CD8-positive, alpha-beta memory T cell (primary cell): ENCODE measurements around the gene RXRB. TPM values are rescaled to one million over a fixed set of nuclear protein-coding genes. Genes with fewer than 3 reads are reported as not detected.

Experiments
- CTCF ChIA-PET: fragments of 350-600 bp; sonication (Branson Sonifier 250); formaldehyde crosslinking; loops from one replicate; lab custom pipeline; 2021; ENCODE audit warnings: antibody characterized with exemption; lab: Charles Lee
- POLR2A ChIA-PET: fragments of 350-600 bp; sonication (Branson Sonifier 250); formaldehyde crosslinking; loops from one replicate; lab custom pipeline; 2021; ENCODE audit warnings: antibody characterized with exemption; lab: Charles Lee
- DNase-seq, 5 donors: peaks; one replicate each; pipeline versions ENCODE4 v3.0.0 to v3.0.0-alpha.2; 2020 to 2022; ENCODE audit warnings: mixed read lengths in 1 of 5
- H3K27ac ChIP-seq: one replicate; pipeline ENCODE4 v1.7.0; 2013; ENCODE audit warnings: low read depth, mild to moderate bottlenecking, low read length, moderate library complexity
- H3K27me3 ChIP-seq: 2 replicates; pipeline ENCODE4 v1.7.0; 2013; ENCODE audit warnings: low read length, mild to moderate bottlenecking; ENCODE audit not compliant: insufficient read depth, poor library complexity, severe bottlenecking
- H3K36me3 ChIP-seq: 2 replicates; pipeline ENCODE4 v1.7.0; 2013; ENCODE audit warnings: mild to moderate bottlenecking, low read length, moderate library complexity; ENCODE audit not compliant: insufficient read depth
- H3K4me1 ChIP-seq: 2 replicates; pipeline ENCODE4 v1.7.0; 2013; ENCODE audit warnings: mild to moderate bottlenecking, low read length, moderate library complexity; ENCODE audit not compliant: insufficient read depth
- H3K4me3 ChIP-seq: 2 replicates; pipeline ENCODE4 v1.7.0; 2013; ENCODE audit warnings: mild to moderate bottlenecking, low read length
- H3K9me3 ChIP-seq: 2 replicates; pipeline ENCODE4 v1.7.0; 2013; ENCODE audit warnings: mild to moderate bottlenecking, low read length
- H3K27ac Mint-ChIP-seq, 8 donors: one replicate each; pipeline ENCODE4 v1.8.0; 2020 to 2021; ENCODE audit warnings: mixed read lengths in 8 of 8, mild to moderate bottlenecking in 6 of 8, inconsistent platforms in 3 of 8, moderate library complexity in 3 of 8
- H3K27me3 Mint-ChIP-seq, 2 donors: one replicate each; pipeline ENCODE4 v1.8.0; 2020 to 2021; ENCODE audit warnings: mixed read lengths in 2 of 2, mild to moderate bottlenecking in 1 of 2, moderate library complexity in 1 of 2
- H3K36me3 Mint-ChIP-seq, 3 donors: one replicate each; pipeline ENCODE4 v1.8.0; 2020 to 2021; ENCODE audit warnings: mixed read lengths in 3 of 3, inconsistent platforms in 1 of 3, mild to moderate bottlenecking in 1 of 3
- H3K4me1 Mint-ChIP-seq, 3 donors: one replicate each; pipeline ENCODE4 v1.8.0; 2020 to 2021; ENCODE audit warnings: mixed read lengths in 3 of 3, inconsistent platforms in 1 of 3, mild to moderate bottlenecking in 1 of 3
- H3K4me3 Mint-ChIP-seq, 7 donors: one replicate each; pipeline ENCODE4 v1.8.0; 2020 to 2021; ENCODE audit warnings: mixed read lengths in 7 of 7, mild to moderate bottlenecking in 6 of 7, moderate library complexity in 4 of 7, inconsistent platforms in 2 of 7
- H3K9me3 Mint-ChIP-seq, 5 donors: one replicate each; pipeline ENCODE4 v1.8.0; 2020 to 2022; ENCODE audit warnings: mixed read lengths in 5 of 5, mild to moderate bottlenecking in 3 of 5, moderate library complexity in 2 of 5, inconsistent platforms in 1 of 5
- polyA plus RNA-seq: library from polyadenylated mRNA; unstranded; fragments of 300-500 nt; fragmentation: Illumina TruSeq; gene quantifications from one replicate; pipeline ENCODE4 v1.2.3, GENCODE V29; 2021
- total RNA-seq, 2 experiments: library from RNA; stranded (reverse); gene quantifications; one replicate each; pipeline ENCODE4 v1.2.3, GENCODE V29; 2021

The RXRB gene
- total and polyA plus RNA-seq, 3 experiments from 2014 or later: 8.5 to 51.4 (median 47.1) TPM

GRCh38 chr6:33204415-33205190 lies 4.1 kb upstream of the RXRB start, which contains the start of gene HSD17B8:
TSS of gene HSD17B8 (plus strand) at chr6:33204655. CDS start at chr6:33204669, 14 bp downstream.
- Histone ChIP-seq H3K27ac (peak within 1 kb of the TSS; percentile 60), H3K4me1 (peaks cover 62% of the 10 kb centered on the region), H3K9me3 (no peaks in the 10 kb centered on the region), H3K36me3 (peaks cover 20% of the 10 kb centered on the region), H3K27me3 (no peaks in the 10 kb centered on the region), H3K4me3 (peak within 1 kb of the TSS; percentile 83)
- Mint-ChIP-seq H3K9me3 (no peaks in the 10 kb centered on the region), H3K4me1 (peaks cover 62 to 76% (median 69%) of the 10 kb centered on the region in 3 donors), H3K4me3 (peak within 1 kb of the TSS; percentile 90 to 99 (median 94)), H3K27ac (peak within 1 kb of the TSS; percentile 77 to 96 (median 91)), H3K27me3 (no peaks in the 10 kb centered on the region), H3K36me3 (peaks cover 11 to 60% (median 12%) of the 10 kb centered on the region in 3 donors)
- peak; percentile 81 to 94 (median 88) for DNase-seq
- CTCF ChIA-PET: interaction anchor here (1.4 to 1.7 kb wide), 2 partner anchors 44 to 190 kb away, joined by 4 read pairs; no protein-coding TSS in a partner anchor
- POLR2A ChIA-PET: interaction anchor here (0.6 to 1.6 kb wide), 7 partner anchors 11 to 1163 kb away, joined by 3 to 5 read pairs (median 4); no protein-coding TSS in a partner anchor

- Mint-ChIP-seq H3K27ac (peak overlapping the region in 7 of 8 donors; percentile 58 to 96 (median 83)), H3K4me3 (peak overlapping the region; percentile 90 to 99 (median 94)), H3K4me1 (peaks cover 62 to 76% (median 69%) of the 10 kb centered on the region in 3 donors), H3K36me3 (peaks cover 10 to 59% (median 12%) of the 10 kb centered on the region in 3 donors), H3K27me3 (no peaks in the 10 kb centered on the region), H3K9me3 (no peaks in the 10 kb centered on the region)
- H3K9me3 ChIP-seq: no peaks in the 10 kb centered on the region
- no peak overlapping the region for H3K27ac ChIP-seq
- ChIA-PET CTCF (interaction anchor here (1.7 kb wide), 1 partner anchor 44 kb away, joined by 4 read pairs; no protein-coding TSS in a partner anchor), POLR2A (interaction anchor here (1.0 to 1.6 kb wide), 4 partner anchors 10 to 45 kb away, joined by 3 to 5 read pairs (median 4); no protein-coding TSS in a partner anchor)
- no peak for DNase-seq
- H3K4me3 ChIP-seq: peak overlapping the region; percentile 83
- peaks cover 19% of the 10 kb centered on the region for H3K36me3 ChIP-seq
- no peaks in the 10 kb centered on the region for H3K27me3 ChIP-seq
- H3K4me1 ChIP-seq: peaks cover 62% of the 10 kb centered on the region
Observed at GRCh38 chr6:33204165-33204414, 3.6 kb upstream of the RXRB start.

- Mint-ChIP-seq H3K9me3 (no peaks in the 10 kb centered on the region), H3K27me3 (no peaks in the 10 kb centered on the region), H3K4me3 (peak overlapping the region; percentile 90 to 100 (median 95)), H3K4me1 (peaks cover 60 to 76% (median 69%) of the 10 kb centered on the region in 3 donors), H3K27ac (peak overlapping the region; percentile 50 to 96 (median 81)), H3K36me3 (peaks cover 10 to 55% (median 12%) of the 10 kb centered on the region in 3 donors)
- Histone ChIP-seq H3K27me3 (no peaks in the 10 kb centered on the region), H3K4me1 (peaks cover 61% of the 10 kb centered on the region), H3K9me3 (no peaks in the 10 kb centered on the region), H3K4me3 (peak overlapping the region; percentile 83), H3K36me3 (peaks cover 19% of the 10 kb centered on the region), H3K27ac (no peak overlapping the region)
- no peak for DNase-seq
- ChIA-PET CTCF (interaction anchor here (1.0 kb wide), 1 partner anchor 45 kb away, joined by 3 read pairs; no protein-coding TSS in a partner anchor), POLR2A (interaction anchor here (0.5 to 1.3 kb wide), 2 partner anchors 73 to 103 kb away, joined by 3 to 4 read pairs; partner anchors contain the start of gene B3GALT4)
Observed at GRCh38 chr6:33203443-33204164, 3.1 kb upstream of the RXRB start.

- Mint-ChIP-seq H3K36me3 (peaks cover 12 to 55% (median 15%) of the 10 kb centered on the region in 3 donors), H3K27me3 (no peaks in the 10 kb centered on the region), H3K4me3 (peak overlapping the region in 6 of 7 donors; percentile 62 to 100 (median 99)), H3K9me3 (no peaks in the 10 kb centered on the region), H3K4me1 (peaks cover 66 to 83% (median 76%) of the 10 kb centered on the region in 3 donors), H3K27ac (peak overlapping the region in 6 of 8 donors; percentile 10 to 79 (median 55))
- Histone ChIP-seq H3K27me3 (no peaks in the 10 kb centered on the region), H3K4me1 (peaks cover 65% of the 10 kb centered on the region), H3K27ac (no peak overlapping the region), H3K36me3 (peaks cover 19% of the 10 kb centered on the region), H3K4me3 (no peak overlapping the region), H3K9me3 (no peaks in the 10 kb centered on the region)
- ChIA-PET CTCF (interaction anchor here (1.0 kb wide), 1 partner anchor 46 kb away, joined by 3 read pairs; no protein-coding TSS in a partner anchor), POLR2A (interaction anchor here (1.3 kb wide), 1 partner anchor 74 kb away, joined by 3 read pairs; the partner anchor contains the start of gene B3GALT4)
- DNase-seq: no peak
Observed at GRCh38 chr6:33202799-33203198, 2.3 kb upstream of the RXRB start.

GRCh38 chr6:33201935-33202334 lies 1.5 kb upstream of the RXRB start:
- H3K36me3 Mint-ChIP-seq: peaks cover 12 to 62% (median 20%) of the 10 kb centered on the region in 3 donors
- peak overlapping the region in 7 of 8 donors; percentile 12 to 99 (median 83) for H3K27ac Mint-ChIP-seq
- Histone ChIP-seq H3K36me3 (peaks cover 23% of the 10 kb centered on the region), H3K9me3 (no peaks in the 10 kb centered on the region), H3K27me3 (no peaks in the 10 kb centered on the region), H3K4me3 (peak overlapping the region; percentile 96), H3K27ac (peak overlapping the region; percentile 92), H3K4me1 (peaks cover 70% of the 10 kb centered on the region)
- DNase-seq: no peak
- H3K9me3 Mint-ChIP-seq: no peaks in the 10 kb centered on the region
- peak overlapping the region; percentile 98 to 100 (median 99) for H3K4me3 Mint-ChIP-seq
- no peaks in the 10 kb centered on the region for H3K27me3 Mint-ChIP-seq
- CTCF ChIA-PET: no interaction called here
- POLR2A ChIA-PET: no interaction called here
- H3K4me1 Mint-ChIP-seq: peaks cover 70 to 87% (median 85%) of the 10 kb centered on the region in 3 donors

GRCh38 chr6:33201147-33201545 lies 681 bp upstream of the RXRB start:
- no peaks in the 10 kb centered on the region for H3K9me3 ChIP-seq
- ChIA-PET CTCF (no interaction called here), POLR2A (no interaction called here)
- peaks cover 70% of the 10 kb centered on the region for H3K4me1 ChIP-seq
- Mint-ChIP-seq H3K4me3 (peak overlapping the region; percentile 98 to 100 (median 99)), H3K4me1 (peaks cover 69 to 84% (median 83%) of the 10 kb centered on the region in 3 donors), H3K27ac (peak overlapping the region; percentile 98 to 100 (median 99)), H3K9me3 (no peaks in the 10 kb centered on the region), H3K36me3 (peaks cover 13 to 69% (median 22%) of the 10 kb centered on the region in 3 donors), H3K27me3 (no peaks in the 10 kb centered on the region)
- no peaks in the 10 kb centered on the region for H3K27me3 ChIP-seq
- peaks cover 30% of the 10 kb centered on the region for H3K36me3 ChIP-seq
- no peak for DNase-seq
- peak overlapping the region; percentile 92 for H3K27ac ChIP-seq
- peak overlapping the region; percentile 96 for H3K4me3 ChIP-seq

GRCh38 chr6:33199687-33200218 lies 712 bp downstream of the RXRB start:
- DNase-seq: peak in 1 of 5 donors; percentile 61
- Mint-ChIP-seq H3K9me3 (no peaks in the 10 kb centered on the region), H3K27me3 (no peaks in the 10 kb centered on the region), H3K27ac (peak overlapping the region; percentile 92 to 99 (median 96)), H3K4me3 (peak overlapping the region; percentile 87 to 100 (median 99)), H3K36me3 (peaks cover 21 to 80% (median 28%) of the 10 kb centered on the region in 3 donors), H3K4me1 (peaks cover 63 to 71% (median 70%) of the 10 kb centered on the region in 3 donors)
- H3K36me3 ChIP-seq: peaks cover 44% of the 10 kb centered on the region
- H3K9me3 ChIP-seq: no peaks in the 10 kb centered on the region
- H3K4me3 ChIP-seq: peak overlapping the region; percentile 96
- CTCF ChIA-PET: interaction anchor here (0.7 to 4.2 kb wide), 4 partner anchors 37 to 49 kb away, joined by 3 to 15 read pairs (median 6); no protein-coding TSS in a partner anchor
- POLR2A ChIA-PET: interaction anchor here (0.5 to 1.5 kb wide), 5 partner anchors 9 to 77 kb away, joined by 3 to 6 read pairs (median 5); partner anchors contain the start of genes B3GALT4, RING1, RPS18 and VPS52
- no peaks in the 10 kb centered on the region for H3K27me3 ChIP-seq
- peak overlapping the region; percentile 92 for H3K27ac ChIP-seq
- peaks cover 58% of the 10 kb centered on the region for H3K4me1 ChIP-seq
